Measurements from ENCODE around the gene TCP10L. TPM values are rescaled to one million over a fixed set of nuclear protein-coding genes. Genes with fewer than 3 reads are reported as not detected.
"Not testable (repeated sequence)": the region's sequence is repeated elsewhere in the genome, so short reads cannot be mapped to it uniquely, and the experiment has no call there.

Gene TCP10L
- total and polyA plus RNA-seq, 3 donors from 2014 or later = 81.3 to 350 (median 107) TPM

DNA sequence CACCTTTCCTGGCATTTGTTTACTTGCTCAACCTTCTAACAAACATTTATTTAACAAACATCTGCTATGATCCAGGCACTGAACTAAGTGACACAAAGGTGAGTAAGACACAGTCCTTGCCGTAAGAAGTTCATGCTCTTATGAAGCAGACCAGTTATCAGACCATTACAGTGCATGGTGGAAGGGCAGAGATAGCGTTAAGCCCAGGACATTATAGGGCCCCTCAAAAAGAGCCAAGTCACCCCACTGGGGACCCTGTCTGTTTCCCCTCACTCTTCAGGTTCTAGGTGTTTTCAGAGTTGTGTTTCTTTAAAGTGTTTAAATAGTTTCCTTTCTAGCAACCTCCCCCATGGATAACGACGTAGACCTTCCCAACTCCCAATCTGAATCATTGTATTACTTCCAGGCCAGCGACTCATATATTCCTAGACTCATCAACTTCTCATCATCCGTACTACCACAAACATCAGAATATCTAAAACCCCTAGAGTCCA, 39.3 kb downstream of the TCP10L start:
- no peak overlapping the region for H3K4me3 ChIP-seq
- H3K9me3 ChIP-seq = no peaks in the 10 kb centered on the region
- no peak overlapping the region for H3K27ac ChIP-seq
- 82% methylated on average over 6 of the region's 6 CpGs for WGBS, 2 donors
- H3K4me1 ChIP-seq = no peaks in the 10 kb centered on the region
- TF ChIP-seq CTCF (IDR thresholded peaks at IDR 0.05) (no peak), POLR2A (IDR thresholded peaks at IDR 0.05) (no peak)
- H3K36me3 ChIP-seq (ENCODE audit: low read depth, missing control alignments) = no peaks in the 10 kb centered on the region
- H3K27me3 ChIP-seq = no peaks in the 10 kb centered on the region
- DNase-seq = no peak
- intact Hi-C loops (cut with DNase I; ENCODE audit: low total_unique reads) = no loop called here

DNA sequence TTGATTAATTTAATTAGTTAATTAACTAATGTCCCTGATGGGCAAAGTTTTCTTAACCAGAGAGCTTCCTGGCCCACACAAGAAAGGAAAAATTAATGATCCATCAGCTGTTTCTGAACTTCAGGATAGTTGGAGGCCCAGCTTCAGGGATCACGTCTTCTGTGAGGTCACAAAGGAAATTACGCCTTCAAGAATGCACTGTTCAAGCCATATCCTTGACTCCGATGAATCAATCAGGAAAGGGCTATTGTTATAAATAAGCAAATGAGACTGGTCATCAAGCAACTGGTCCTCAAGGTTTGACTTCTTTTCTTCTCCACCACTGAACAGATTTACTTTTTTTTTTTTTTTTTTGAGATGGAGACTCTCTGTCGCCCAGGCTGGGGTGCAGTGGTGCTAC, 40.6 kb downstream of the TCP10L start:
- no peak overlapping the region for H3K27ac ChIP-seq
- no peak overlapping the region for H3K4me3 ChIP-seq
- no peak for TF ChIP-seq CTCF (IDR thresholded peaks at IDR 0.05)
- no peak for TF ChIP-seq POLR2A (IDR thresholded peaks at IDR 0.05)
- H3K27me3 ChIP-seq = no peaks in the 10 kb centered on the region
- intact Hi-C loops (cut with DNase I; ENCODE audit: low total_unique reads) = no loop called here
- H3K4me1 ChIP-seq = no peaks in the 10 kb centered on the region
- 89 to 95% methylated on average over 4 of the region's 4 CpGs for WGBS, 2 donors
- H3K9me3 ChIP-seq = no peaks in the 10 kb centered on the region
- H3K36me3 ChIP-seq (ENCODE audit: low read depth, missing control alignments) = no peaks in the 10 kb centered on the region
- no peak for DNase-seq

GRCh38 chr21:32543975-32544374, 41.3 kb downstream of the TCP10L start:
- TF ChIP-seq POLR2A (IDR thresholded peaks at IDR 0.05) (no peak), CTCF (IDR thresholded peaks at IDR 0.05) (no peak)
- no peaks in the 10 kb centered on the region for H3K36me3 ChIP-seq (ENCODE audit: low read depth, missing control alignments)
- H3K4me3 ChIP-seq = no peak overlapping the region
- WGBS, 2 donors = 87 to 95% methylated on average over 3 of the region's 3 CpGs
- intact Hi-C loops (cut with DNase I; ENCODE audit: low total_unique reads) = no loop called here
- no peak overlapping the region for H3K27ac ChIP-seq
- no peaks in the 10 kb centered on the region for H3K9me3 ChIP-seq
- H3K27me3 ChIP-seq = no peaks in the 10 kb centered on the region
- DNase-seq = no peak
- no peaks in the 10 kb centered on the region for H3K4me1 ChIP-seq

DNA sequence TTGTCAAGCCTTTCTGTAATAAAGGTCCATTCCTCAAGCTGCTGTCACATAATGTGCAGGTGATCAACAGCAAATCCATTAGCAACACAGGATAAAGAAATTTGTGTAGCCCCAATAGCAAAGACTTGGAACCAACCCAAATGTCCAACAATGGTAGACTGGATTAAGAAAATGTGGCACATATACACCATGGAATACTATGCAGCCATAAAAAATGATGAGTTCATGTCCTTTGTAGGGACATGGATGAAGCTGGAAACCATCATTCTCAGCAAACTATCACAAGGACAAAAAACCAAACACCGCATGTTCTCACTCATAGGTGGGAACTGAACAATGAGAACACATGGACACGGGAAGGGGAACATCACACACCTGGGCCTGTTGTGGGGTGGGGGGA, 42.3 kb downstream of the TCP10L start:
- H3K27me3 ChIP-seq; H3K4me1 ChIP-seq; H3K9me3 ChIP-seq; H3K27ac ChIP-seq; intact Hi-C loops (cut with DNase I; ENCODE audit: low total_unique reads); H3K4me3 ChIP-seq; H3K36me3 ChIP-seq (ENCODE audit: low read depth, missing control alignments); DNase-seq: not testable (repeated sequence)
- 100% methylated on average over 1 to 2 of the region's 2 CpGs for WGBS, 2 donors

- 93 to 95% methylated on average over 6 of the region's 6 CpGs for WGBS, 2 donors
- DNase-seq = no peak
Measured at GRCh38 chr21:32539378-32539777, 45.9 kb downstream of the TCP10L start.

More at GRCh38 chr21:32539378-32539777, 45.9 kb downstream of the TCP10L start:
- Histone ChIP-seq H3K9me3 (no peaks in the 10 kb centered on the region), H3K27ac (no peak overlapping the region), H3K27me3 (no peaks in the 10 kb centered on the region), H3K4me1 (no peaks in the 10 kb centered on the region), H3K36me3 (ENCODE audit: low read depth, missing control alignments) (no peaks in the 10 kb centered on the region), H3K4me3 (no peak overlapping the region)
- TF ChIP-seq POLR2A (IDR thresholded peaks at IDR 0.05) (no peak), CTCF (IDR thresholded peaks at IDR 0.05) (no peak)
- intact Hi-C loops (cut with DNase I; ENCODE audit: low total_unique reads) = no loop called here
